ENCODE measurements around the gene OSBP2.

OSBP2 gene

GRCh38 chr22:30667107-30667493 lies 27.6 kb upstream of the OSBP2 start:
- no peak for TF ChIP-seq CTCF (IDR thresholded peaks at IDR 0.05; ENCODE audit: control extremely low read depth, extremely low read depth, low read depth, missing control alignments)
- ChIA-PET POLR2A (no interaction called here), CTCF (interaction anchor here (1.0 to 2.5 kb wide), 4 partner anchors 8 to 88 kb away, joined by 3 to 11 read pairs (median 5); partner anchors contain the start of gene SLC35E4)
- DNase-seq (ENCODE audit: extremely low spot score), result no peak

- peak; percentile 2 for TF ChIP-seq CTCF (IDR thresholded peaks at IDR 0.05; ENCODE audit: control extremely low read depth, extremely low read depth, low read depth, missing control alignments)
- POLR2A ChIA-PET, result no interaction called here
- peak; percentile 99 for DNase-seq (ENCODE audit: extremely low spot score)
- CTCF ChIA-PET, result interaction anchor here (1.0 to 2.5 kb wide), 4 partner anchors 8 to 88 kb away, joined by 3 to 11 read pairs (median 5); partner anchors contain the start of gene SLC35E4
Measured at GRCh38 chr22:30667494-30668385, 26.9 kb upstream of the OSBP2 start, which contains the start of gene DUSP18. TSS of gene DUSP18 (minus strand) at chr22:30667875. CDS start at chr22:30664003, 3,872 bp downstream.

- CTCF ChIA-PET, result interaction anchor here (1.8 to 2.5 kb wide), 3 partner anchors 34 to 87 kb away, joined by 3 to 11 read pairs (median 7); partner anchors contain the start of gene SLC35E4
- no peak for TF ChIP-seq CTCF (IDR thresholded peaks at IDR 0.05; ENCODE audit: control extremely low read depth, extremely low read depth, low read depth, missing control alignments)
- POLR2A ChIA-PET, result no interaction called here
Measured at GRCh38 chr22:30668386-30668710, 26.3 kb upstream of the OSBP2 start.

GRCh38 chr22:30671071-30671470 lies 23.6 kb upstream of the OSBP2 start:
- ChIA-PET CTCF (interaction anchor here (0.7 kb wide), 1 partner anchor 84 kb away, joined by 3 read pairs; no protein-coding TSS in a partner anchor), POLR2A (no interaction called here)
- no peak for TF ChIP-seq CTCF (IDR thresholded peaks at IDR 0.05; ENCODE audit: control extremely low read depth, extremely low read depth, low read depth, missing control alignments)
- DNase-seq (ENCODE audit: extremely low spot score), result no peak

More at GRCh38 chr22:30668386-30668710, 26.3 kb upstream of the OSBP2 start:
- DNase-seq (ENCODE audit: extremely low spot score), result no peak

- no peak for TF ChIP-seq CTCF (IDR thresholded peaks at IDR 0.05; ENCODE audit: control extremely low read depth, extremely low read depth, low read depth, missing control alignments)
- ChIA-PET CTCF (interaction anchor here (1.5 kb wide), 1 partner anchor 82 kb away, joined by 5 read pairs; no protein-coding TSS in a partner anchor), POLR2A (no interaction called here)
- DNase-seq (ENCODE audit: extremely low spot score), result no peak
Measured at GRCh38 chr22:30673136-30673535, 21.5 kb upstream of the OSBP2 start.

- no peak for DNase-seq (ENCODE audit: extremely low spot score)
- ChIA-PET POLR2A (no interaction called here), CTCF (interaction anchor here (1.5 kb wide), 1 partner anchor 81 kb away, joined by 5 read pairs; no protein-coding TSS in a partner anchor)
- no peak for TF ChIP-seq CTCF (IDR thresholded peaks at IDR 0.05; ENCODE audit: control extremely low read depth, extremely low read depth, low read depth, missing control alignments)
Measured at GRCh38 chr22:30674482-30674881, 20.2 kb upstream of the OSBP2 start.

All from GM10248 (cell line).